Spleen (tissue), 7 donors: ENCODE results near the gene TCIRG1.

Source experiments
- CTCF ChIP-seq, 11 experiments: fragments of 200-600 bp in 7 of 11; fragments of 450-650 bp in 4 of 11; sonication (generic) in 4 of 11; IDR thresholded peaks in 8 of 11; conservative IDR thresholded peaks in 3 of 11; 1 replicate in 7 of 11; 2 replicates in 4 of 11; pipeline versions ENCODE4 v1.4.0 to v1.8.0; 2016 to 2021; ENCODE audit warnings: antibody characterized with exemption in 11 of 11, inconsistent platforms in 4 of 11, mild to moderate bottlenecking in 1 of 11
- POLR2A ChIP-seq, 3 donors: fragments of 450-650 bp; IDR thresholded peaks; one replicate each; pipeline ENCODE4 v1.5.1; 2017; ENCODE audit warnings: antibody characterized with exemption in 3 of 3, mild to moderate bottlenecking in 1 of 3
- POLR2AphosphoS5 ChIP-seq, 3 donors: sonication (generic); formaldehyde crosslinking; IDR thresholded peaks; one replicate each; pipeline ENCODE4 v1.5.1; 2017; ENCODE audit warnings: antibody characterized with exemption in 3 of 3
- donor health status: DM: no; HTN: no; CAD: no; lungs with moderate emphysema.
- donor health status: DM: no; HTN: no; CAD: no.
- donor health status: DM: no; HTN: no; CAD: no.

DNA sequence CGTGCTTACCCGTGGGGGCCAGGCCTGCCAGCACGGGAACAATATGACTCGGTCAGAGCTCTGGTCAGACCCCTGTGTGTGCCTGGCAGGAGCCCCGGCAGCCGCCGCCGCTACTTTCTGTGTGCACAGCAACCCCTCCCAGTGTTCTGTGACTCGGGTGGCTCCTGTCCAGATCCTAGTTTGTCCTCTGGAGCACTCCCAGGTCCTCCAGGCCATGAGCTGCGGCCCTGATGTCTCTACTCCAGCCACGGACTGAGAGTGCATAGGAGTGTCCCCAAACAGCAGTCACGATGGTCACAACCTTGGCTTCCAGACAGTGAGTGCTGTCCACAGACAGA is 5.1 kb upstream of the TCIRG1 start:
- no peak for TF ChIP-seq CTCF (IDR thresholded peaks at IDR 0.05 in 8 of 11, conservative IDR thresholded peaks at IDR 0.05 in 3 of 11)
- no peak for TF ChIP-seq POLR2AphosphoS5 (IDR thresholded peaks at IDR 0.05)
- TF ChIP-seq POLR2A (IDR thresholded peaks at IDR 0.05): no peak
